Kidney epithelial cell (primary cell): Measurements from ENCODE around the gene PRDM9. TPM values are rescaled to one million over a fixed set of nuclear protein-coding genes. Genes with fewer than 3 reads are reported as not detected.
"Not testable (repeated sequence)": the region's sequence is repeated elsewhere in the genome, so short reads cannot be mapped to it uniquely, and the experiment has no call there.

Experiments used
- DNase-seq: peaks from one replicate; pipeline ENCODE4 v3.0.0-alpha.2; 2010; ENCODE audit warnings: low read depth
- H3K27me3 ChIP-seq: 2 replicates; pipeline ENCODE4 v1.6.0; 2011; ENCODE audit warnings: low read length; ENCODE audit not compliant: control insufficient read depth, insufficient read depth
- H3K36me3 ChIP-seq: 2 replicates; pipeline ENCODE4 v1.5.1; 2011; ENCODE audit warnings: low read length; ENCODE audit not compliant: control insufficient read depth, insufficient read depth
- H3K4me3 ChIP-seq: 2 replicates; pipeline ENCODE4 v1.5.1; 2011; ENCODE audit warnings: low read depth, mild to moderate bottlenecking, control low read depth, low read length
- total RNA-seq: library from RNA; depleted of rRNA; stranded (reverse); fragments of >200 nt; gene quantifications from 2 replicates; pipeline ENCODE4 v1.2.3, GENCODE V29; 2015
- TF ChIP-seq, protein P1 (sequence below): IDR thresholded peaks from 2 replicates; pipeline ENCODE4 v1.5.1; 2011; ENCODE audit warnings: mild to moderate bottlenecking, moderate library complexity, low read length, control low read depth, inconsistent platforms; ENCODE audit not compliant: insufficient read depth, poor library complexity, severe bottlenecking

Gene PRDM9
- total RNA-seq, 1 donor from 2014 or later: not detected

DNA sequence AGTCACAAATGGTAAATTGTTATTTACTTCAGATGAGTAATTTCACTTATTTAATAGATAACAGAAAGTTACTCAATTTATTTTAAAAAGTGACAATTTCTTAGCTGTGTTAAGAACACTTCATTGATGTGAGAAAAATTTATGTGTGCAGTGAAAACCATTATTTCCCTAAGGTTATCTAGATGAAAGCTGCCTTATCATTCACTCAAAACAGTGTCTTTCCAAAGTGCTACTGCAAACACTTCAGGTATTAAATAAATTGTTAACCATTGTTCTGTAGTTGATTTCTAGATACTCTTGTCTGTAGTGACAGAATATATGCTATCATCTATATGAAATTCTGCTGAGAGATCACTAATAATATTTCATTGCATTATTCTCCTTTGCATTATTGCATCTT lies 33.5 kb upstream of the PRDM9 start:
- TF ChIP-seq, protein P1, sequence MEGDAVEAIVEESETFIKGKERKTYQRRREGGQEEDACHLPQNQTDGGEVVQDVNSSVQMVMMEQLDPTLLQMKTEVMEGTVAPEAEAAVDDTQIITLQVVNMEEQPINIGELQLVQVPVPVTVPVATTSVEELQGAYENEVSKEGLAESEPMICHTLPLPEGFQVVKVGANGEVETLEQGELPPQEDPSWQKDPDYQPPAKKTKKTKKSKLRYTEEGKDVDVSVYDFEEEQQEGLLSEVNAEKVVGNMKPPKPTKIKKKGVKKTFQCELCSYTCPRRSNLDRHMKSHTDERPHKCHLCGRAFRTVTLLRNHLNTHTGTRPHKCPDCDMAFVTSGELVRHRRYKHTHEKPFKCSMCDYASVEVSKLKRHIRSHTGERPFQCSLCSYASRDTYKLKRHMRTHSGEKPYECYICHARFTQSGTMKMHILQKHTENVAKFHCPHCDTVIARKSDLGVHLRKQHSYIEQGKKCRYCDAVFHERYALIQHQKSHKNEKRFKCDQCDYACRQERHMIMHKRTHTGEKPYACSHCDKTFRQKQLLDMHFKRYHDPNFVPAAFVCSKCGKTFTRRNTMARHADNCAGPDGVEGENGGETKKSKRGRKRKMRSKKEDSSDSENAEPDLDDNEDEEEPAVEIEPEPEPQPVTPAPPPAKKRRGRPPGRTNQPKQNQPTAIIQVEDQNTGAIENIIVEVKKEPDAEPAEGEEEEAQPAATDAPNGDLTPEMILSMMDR: no peak
- H3K27me3 ChIP-seq: no peaks in the 10 kb centered on the region
- DNase-seq: no peak
- H3K36me3 ChIP-seq: no peaks in the 10 kb centered on the region
- H3K4me3 ChIP-seq: no peak overlapping the region

GRCh38 chr5:23474315-23474714 lies 33.1 kb upstream of the PRDM9 start:
- TF ChIP-seq, protein P1: no peak
- no peak for DNase-seq
- H3K4me3 ChIP-seq: no peak overlapping the region
- H3K36me3 ChIP-seq: no peaks in the 10 kb centered on the region
- H3K27me3 ChIP-seq: no peaks in the 10 kb centered on the region

DNA sequence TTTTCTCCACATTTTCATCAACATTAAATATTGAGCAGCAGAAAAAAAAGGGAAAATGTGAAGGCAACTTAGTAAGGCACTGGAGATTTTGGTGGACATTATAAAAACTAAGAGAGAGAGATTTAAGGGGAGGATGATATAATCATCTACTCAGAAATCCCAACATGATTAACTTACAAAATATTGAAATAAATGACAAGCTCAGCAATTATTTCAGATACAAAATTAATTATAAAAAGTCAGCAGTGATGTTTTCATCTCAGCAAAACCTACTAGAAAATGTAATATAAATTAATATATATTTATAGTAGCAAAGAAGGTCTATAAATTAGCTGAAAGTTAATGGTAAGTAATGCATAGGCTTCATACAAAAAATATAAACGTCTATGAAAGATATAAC lies 30.8 kb upstream of the PRDM9 start:
- TF ChIP-seq, protein P1: no peak
- DNase-seq: no peak
- Histone ChIP-seq H3K4me3 (no peak overlapping the region), H3K27me3 (no peaks in the 10 kb centered on the region), H3K36me3 (no peaks in the 10 kb centered on the region)

- DNase-seq: no peak
- H3K4me3 ChIP-seq: no peak overlapping the region
- H3K27me3 ChIP-seq: no peaks in the 10 kb centered on the region
- TF ChIP-seq, protein P1: no peak
- no peaks in the 10 kb centered on the region for H3K36me3 ChIP-seq
Observed at GRCh38 chr5:23482642-23483041, 24.8 kb upstream of the PRDM9 start.

DNA sequence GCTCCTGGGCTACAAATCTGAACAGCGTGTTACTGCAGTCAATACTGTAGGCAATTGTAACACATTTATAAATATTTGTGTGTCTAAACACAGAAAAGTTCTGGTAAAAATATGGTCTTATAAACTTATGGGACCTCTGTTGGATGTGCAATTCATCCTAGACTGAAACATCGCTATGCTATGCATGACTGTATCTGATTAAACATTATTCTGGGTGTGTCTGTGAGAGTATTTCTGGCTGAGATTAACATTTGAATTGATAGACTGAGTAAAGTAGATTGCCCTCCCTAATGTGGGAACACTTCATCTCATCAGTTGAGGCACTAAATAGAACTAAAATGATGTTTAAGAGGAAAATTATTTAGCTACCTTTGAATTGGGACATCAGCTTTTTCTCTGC lies 24.3 kb upstream of the PRDM9 start:
- H3K36me3 ChIP-seq: no peaks in the 10 kb centered on the region
- TF ChIP-seq, protein P1: no peak

GRCh38 chr5:23484096-23484495 lies 23.3 kb upstream of the PRDM9 start:
- no peak for DNase-seq
- H3K27me3 ChIP-seq: no peaks in the 10 kb centered on the region
- TF ChIP-seq, protein P1: no peak

More for the DNA sequence above, 24.3 kb upstream of the PRDM9 start:
- DNase-seq: no peak
- Histone ChIP-seq H3K27me3 (no peaks in the 10 kb centered on the region), H3K4me3 (no peak overlapping the region)

GRCh38 chr5:23486227-23486626 lies 21.2 kb upstream of the PRDM9 start:
- H3K36me3 ChIP-seq, DNase-seq, H3K4me3 ChIP-seq, H3K27me3 ChIP-seq: not testable (repeated sequence)

More at GRCh38 chr5:23484096-23484495, 23.3 kb upstream of the PRDM9 start:
- Histone ChIP-seq H3K4me3 (no peak overlapping the region), H3K36me3 (no peaks in the 10 kb centered on the region)
